ENCODE measurements around the gene SPRYD3.
"Not testable (repeated sequence)": the region's sequence is repeated elsewhere in the genome, so short reads cannot be mapped to it uniquely, and the experiment has no call there.

SPRYD3 gene

DNA sequence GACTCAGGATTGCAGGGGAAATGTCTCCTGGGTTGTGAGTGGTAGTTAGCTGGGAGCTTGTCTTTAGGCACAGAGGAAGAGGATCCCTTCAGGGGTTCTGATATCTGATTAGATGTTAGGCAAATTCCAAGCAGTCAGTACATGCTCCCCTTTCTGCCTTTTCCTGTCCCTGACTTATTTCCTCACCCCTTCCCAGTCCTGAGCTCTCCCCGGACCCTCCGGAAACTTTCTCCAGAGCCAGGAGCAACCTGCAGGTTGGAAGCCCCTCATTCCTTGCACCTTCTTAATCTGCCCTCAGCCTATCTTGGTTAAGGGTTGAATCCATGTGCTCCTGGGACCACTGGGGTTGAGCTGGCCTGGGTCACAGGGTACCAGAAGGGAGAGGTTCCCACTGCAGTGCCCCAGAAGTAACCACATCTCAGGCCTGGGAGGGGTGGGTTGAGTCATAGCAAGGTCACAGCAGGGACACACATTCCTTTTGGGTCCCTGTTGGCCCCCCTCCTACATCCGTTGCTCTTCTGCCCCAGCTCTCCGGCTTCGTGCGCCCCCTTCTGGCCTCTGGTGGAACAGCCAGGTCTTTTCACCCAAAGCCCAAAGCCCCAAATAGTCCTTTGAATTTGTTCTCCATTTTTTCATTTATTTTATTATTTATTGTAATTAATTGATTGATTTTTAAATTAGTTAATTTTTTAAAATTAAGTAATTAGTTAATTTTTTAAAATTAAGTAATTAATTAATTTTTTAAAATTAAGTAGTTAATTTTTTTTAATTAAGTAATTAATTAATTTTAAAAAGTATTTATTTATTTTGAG lies 20.1 kb upstream of the SPRYD3 start:
- Histone ChIP-seq H3K27me3 (ENCODE audit: low read depth, low read length) (no peaks in the 10 kb centered on the region), H3K4me1 (ENCODE audit: control insufficient read depth in 1 of 2, insufficient read depth in 2 of 2, low read length in 2 of 2) (peaks cover 22 to 24% of the 10 kb centered on the region in 2 donors), H3K4me3 (ENCODE audit: low read depth in 1 of 2, low read length in 2 of 2) (peak overlapping the region; percentile 14 to 75), H3K36me3 (ENCODE audit: control insufficient read depth in 1 of 2, insufficient read depth in 2 of 2, low read length in 2 of 2) (peaks cover 0 to 5% of the 10 kb centered on the region in 2 donors), H3K9me3 (ENCODE audit: control insufficient read depth in 1 of 2, low read length in 2 of 2) (no peaks in the 10 kb centered on the region), H3K27ac (ENCODE audit: low read length) (peak overlapping the region; percentile 76)

- H3K27me3 ChIP-seq (ENCODE audit: low read depth, low read length) = no peaks in the 10 kb centered on the region
- H3K9me3 ChIP-seq (ENCODE audit: control insufficient read depth in 1 of 2, low read length in 2 of 2) = no peaks in the 10 kb centered on the region
- peak overlapping the region; percentile 76 for H3K27ac ChIP-seq (ENCODE audit: low read length)
- H3K4me3 ChIP-seq (ENCODE audit: low read depth in 1 of 2, low read length in 2 of 2) = peak overlapping the region; percentile 56 to 75
- peaks cover 15 to 26% of the 10 kb centered on the region in 2 donors for H3K4me1 ChIP-seq (ENCODE audit: control insufficient read depth in 1 of 2, insufficient read depth in 2 of 2, low read length in 2 of 2)
- peaks cover 0 to 5% of the 10 kb centered on the region in 2 donors for H3K36me3 ChIP-seq (ENCODE audit: control insufficient read depth in 1 of 2, insufficient read depth in 2 of 2, low read length in 2 of 2)
These were observed 19.3 kb upstream of the SPRYD3 start for GRCh38 chr12:53098354-53098981.

- Histone ChIP-seq H3K36me3 (ENCODE audit: control insufficient read depth in 1 of 2, insufficient read depth in 2 of 2, low read length in 2 of 2) (peaks cover 0 to 5% of the 10 kb centered on the region in 2 donors), H3K4me3 (ENCODE audit: low read depth in 1 of 2, low read length in 2 of 2) (peak within 1 kb of the TSS; percentile 59 to 75), H3K4me1 (ENCODE audit: control insufficient read depth in 1 of 2, insufficient read depth in 2 of 2, low read length in 2 of 2) (peaks cover 9 to 26% of the 10 kb centered on the region in 2 donors), H3K27ac (ENCODE audit: low read length) (peak within 1 kb of the TSS; percentile 76), H3K9me3 (ENCODE audit: control insufficient read depth in 1 of 2, low read length in 2 of 2) (no peaks in the 10 kb centered on the region), H3K27me3 (ENCODE audit: low read depth, low read length) (no peaks in the 10 kb centered on the region)
These were observed 18.6 kb upstream of the SPRYD3 start, which contains the start of gene IGFBP6 for GRCh38 chr12:53097564-53098353. Gene IGFBP6 (plus strand): TSS chr12:53097667. CDS start chr12:53097718, 51 bp downstream.

DNA sequence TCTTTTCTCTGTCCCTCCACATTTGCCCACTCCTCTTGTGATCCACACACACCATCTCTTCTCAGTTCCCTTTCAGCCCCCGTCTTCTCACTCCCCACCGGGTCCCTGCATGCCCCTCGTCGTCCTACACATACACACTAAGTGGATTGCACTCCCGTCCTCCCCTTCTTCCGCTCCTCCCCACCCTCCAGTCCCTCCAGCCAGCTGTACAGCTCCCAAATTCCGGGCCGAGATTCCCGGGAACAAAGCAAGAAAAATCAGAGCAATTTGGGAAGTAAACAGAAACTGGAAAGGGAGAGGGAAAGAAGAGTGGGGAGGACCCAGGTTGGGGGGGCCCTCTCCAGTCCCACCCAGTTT lies 18.0 kb upstream of the SPRYD3 start:
- H3K27me3 ChIP-seq (ENCODE audit: low read depth, low read length) = no peaks in the 10 kb centered on the region
- H3K36me3 ChIP-seq (ENCODE audit: control insufficient read depth in 1 of 2, insufficient read depth in 2 of 2, low read length in 2 of 2) = peaks cover 0 to 5% of the 10 kb centered on the region in 2 donors
- H3K4me1 ChIP-seq (ENCODE audit: control insufficient read depth in 1 of 2, insufficient read depth in 2 of 2, low read length in 2 of 2) = peaks cover 3 to 26% of the 10 kb centered on the region in 2 donors
- no peaks in the 10 kb centered on the region for H3K9me3 ChIP-seq (ENCODE audit: control insufficient read depth in 1 of 2, low read length in 2 of 2)
- H3K27ac ChIP-seq (ENCODE audit: low read length) = peak overlapping the region; percentile 76
- peak overlapping the region; percentile 59 to 75 for H3K4me3 ChIP-seq (ENCODE audit: low read depth in 1 of 2, low read length in 2 of 2)

DNA sequence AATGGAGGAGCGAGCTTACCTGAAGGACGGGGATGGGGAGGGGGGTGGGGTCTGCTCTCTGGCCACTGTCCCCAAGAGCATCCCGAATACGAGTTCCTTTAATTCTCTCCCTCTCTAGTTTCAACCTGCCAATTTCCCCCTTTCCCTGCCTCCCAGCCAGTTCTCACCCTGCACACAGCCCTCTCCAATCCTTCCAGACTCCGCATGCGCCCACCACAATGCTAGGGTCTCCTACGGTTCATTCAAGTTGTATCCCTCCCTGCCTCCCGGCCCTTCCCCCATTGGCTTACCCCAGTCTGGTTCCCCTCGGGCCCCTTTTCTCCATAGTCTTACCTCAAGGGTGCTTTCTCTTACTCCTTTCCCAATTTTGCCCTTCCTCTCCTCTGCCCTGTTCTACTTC lies 17.6 kb upstream of the SPRYD3 start:
- peak overlapping the region; percentile 76 for H3K27ac ChIP-seq (ENCODE audit: low read length)
- H3K4me3 ChIP-seq (ENCODE audit: low read depth in 1 of 2, low read length in 2 of 2) = peak overlapping the region; percentile 59 to 75
- H3K36me3 ChIP-seq (ENCODE audit: control insufficient read depth in 1 of 2, insufficient read depth in 2 of 2, low read length in 2 of 2) = peaks cover 0 to 5% of the 10 kb centered on the region in 2 donors
- H3K27me3 ChIP-seq (ENCODE audit: low read depth, low read length) = no peaks in the 10 kb centered on the region
- H3K4me1 ChIP-seq (ENCODE audit: control insufficient read depth in 1 of 2, insufficient read depth in 2 of 2, low read length in 2 of 2) = peaks cover 3 to 26% of the 10 kb centered on the region in 2 donors
- H3K9me3 ChIP-seq (ENCODE audit: control insufficient read depth in 1 of 2, low read length in 2 of 2) = no peaks in the 10 kb centered on the region

DNA sequence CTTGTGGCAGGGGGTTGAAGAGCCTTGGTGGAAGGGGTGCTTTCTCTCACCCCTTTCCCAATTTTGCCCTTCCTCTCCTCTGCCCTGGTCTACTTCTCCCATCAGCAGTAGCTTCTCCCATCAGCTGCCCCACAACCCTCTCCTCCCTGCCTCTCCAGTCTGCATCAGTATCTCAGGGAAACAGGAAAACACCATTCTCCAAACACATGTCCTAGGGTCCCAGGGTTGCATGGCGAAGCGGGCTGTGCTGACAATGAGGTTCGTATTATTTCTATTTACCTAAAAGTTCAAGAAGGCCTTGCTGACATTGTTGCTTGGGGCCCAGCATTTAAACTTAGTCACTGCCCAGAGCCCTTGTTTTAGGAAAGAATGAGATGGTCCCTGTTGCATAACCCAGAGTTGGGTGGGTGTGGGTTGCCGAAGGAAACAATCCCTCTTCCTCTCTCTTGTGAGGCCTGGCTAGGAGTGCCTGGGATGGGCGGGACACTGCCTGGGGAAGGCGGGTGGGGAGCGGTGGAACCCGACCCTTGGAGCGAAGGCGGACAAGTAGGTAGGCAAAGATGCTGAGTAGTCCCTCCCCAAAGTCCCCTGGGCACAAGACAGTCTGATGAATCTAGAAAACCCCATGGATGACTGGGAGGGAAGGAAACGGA lies 17.0 kb upstream of the SPRYD3 start:
- H3K4me3 ChIP-seq (ENCODE audit: low read depth in 1 of 2, low read length in 2 of 2) = peak overlapping the region; percentile 59 to 75
- peak overlapping the region; percentile 80 for H3K27ac ChIP-seq (ENCODE audit: low read length)
- peaks cover 0 to 5% of the 10 kb centered on the region in 2 donors for H3K36me3 ChIP-seq (ENCODE audit: control insufficient read depth in 1 of 2, insufficient read depth in 2 of 2, low read length in 2 of 2)
- peaks cover 3 to 26% of the 10 kb centered on the region in 2 donors for H3K4me1 ChIP-seq (ENCODE audit: control insufficient read depth in 1 of 2, insufficient read depth in 2 of 2, low read length in 2 of 2)
- H3K27me3 ChIP-seq (ENCODE audit: low read depth, low read length) = no peaks in the 10 kb centered on the region
- no peaks in the 10 kb centered on the region for H3K9me3 ChIP-seq (ENCODE audit: control insufficient read depth in 1 of 2, low read length in 2 of 2)

DNA sequence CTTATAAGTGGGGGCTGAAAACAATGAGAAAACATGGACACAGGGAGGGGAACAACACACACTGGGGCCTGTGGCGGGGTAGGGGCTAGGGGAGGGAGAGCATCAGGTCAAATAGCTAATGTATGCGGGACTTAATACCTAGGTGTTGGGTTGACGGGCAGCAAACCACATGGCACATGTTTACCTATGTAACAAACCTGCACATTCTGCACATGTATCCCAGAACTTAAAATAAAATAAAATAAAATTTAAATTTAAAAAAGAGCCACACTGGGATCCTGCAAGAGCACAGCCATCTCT lies 16.4 kb upstream of the SPRYD3 start:
- not testable (repeated sequence) for H3K27me3 ChIP-seq (ENCODE audit: low read depth, low read length); H3K27ac ChIP-seq (ENCODE audit: low read length); H3K9me3 ChIP-seq (ENCODE audit: control insufficient read depth in 1 of 2, low read length in 2 of 2); H3K4me3 ChIP-seq (ENCODE audit: low read depth in 1 of 2, low read length in 2 of 2); H3K36me3 ChIP-seq (ENCODE audit: control insufficient read depth in 1 of 2, insufficient read depth in 2 of 2, low read length in 2 of 2)
- H3K4me1 ChIP-seq (ENCODE audit: control insufficient read depth in 1 of 2, insufficient read depth in 2 of 2, low read length in 2 of 2) = peaks cover 7 to 26% of the 10 kb centered on the region in 2 donors

DNA sequence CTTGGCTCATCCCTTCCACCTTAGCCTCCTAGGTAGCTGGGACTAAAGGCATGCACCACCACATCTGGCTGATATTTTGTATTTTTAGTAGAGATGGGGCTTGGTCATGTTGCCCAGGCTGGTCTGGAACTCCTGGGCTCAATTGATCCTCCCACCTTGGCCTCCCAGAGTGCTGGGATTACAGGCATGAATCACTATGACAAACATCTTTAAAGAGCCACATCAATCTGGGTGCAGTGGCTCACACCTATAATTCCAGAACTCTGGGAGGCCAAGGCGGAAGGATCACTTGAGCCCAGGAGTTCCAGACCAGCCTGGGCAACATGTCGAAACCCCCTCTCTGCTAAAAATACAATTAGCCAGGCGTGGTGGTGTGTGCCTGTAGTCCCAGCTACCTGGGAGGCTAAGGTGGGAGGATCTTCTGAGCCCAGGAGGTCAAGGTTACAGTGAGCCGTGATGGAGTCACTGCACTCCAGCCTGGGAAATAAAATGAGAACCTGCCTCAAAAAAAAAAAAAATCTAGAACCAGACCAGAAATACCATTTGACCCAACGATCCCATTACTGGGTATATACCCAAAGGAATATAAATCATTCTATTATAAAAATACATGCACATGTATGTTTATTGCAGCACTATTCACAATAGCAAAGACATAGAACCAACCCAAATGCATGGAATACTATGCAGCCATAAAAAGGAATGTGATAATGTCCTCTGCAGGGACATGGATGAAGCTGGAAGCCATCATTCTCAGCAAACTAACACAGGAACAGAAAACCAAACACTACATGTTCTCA lies 15.8 kb upstream of the SPRYD3 start:
- H3K9me3 ChIP-seq (ENCODE audit: control insufficient read depth in 1 of 2, low read length in 2 of 2); H3K27me3 ChIP-seq (ENCODE audit: low read depth, low read length); H3K36me3 ChIP-seq (ENCODE audit: control insufficient read depth in 1 of 2, insufficient read depth in 2 of 2, low read length in 2 of 2); H3K27ac ChIP-seq (ENCODE audit: low read length); H3K4me3 ChIP-seq (ENCODE audit: low read depth in 1 of 2, low read length in 2 of 2): not testable (repeated sequence)
- H3K4me1 ChIP-seq (ENCODE audit: control insufficient read depth in 1 of 2, insufficient read depth in 2 of 2, low read length in 2 of 2) = peaks cover 9 to 26% of the 10 kb centered on the region in 2 donors

- H3K4me3 ChIP-seq (ENCODE audit: low read depth in 1 of 2, low read length in 2 of 2) = no peak overlapping the region
- H3K36me3 ChIP-seq (ENCODE audit: control insufficient read depth in 1 of 2, insufficient read depth in 2 of 2, low read length in 2 of 2) = no peaks in the 10 kb centered on the region
- peaks cover 9 to 26% of the 10 kb centered on the region in 2 donors for H3K4me1 ChIP-seq (ENCODE audit: control insufficient read depth in 1 of 2, insufficient read depth in 2 of 2, low read length in 2 of 2)
- H3K27ac ChIP-seq (ENCODE audit: low read length) = peak overlapping the region; percentile 68
- no peaks in the 10 kb centered on the region for H3K27me3 ChIP-seq (ENCODE audit: low read depth, low read length)
- no peaks in the 10 kb centered on the region for H3K9me3 ChIP-seq (ENCODE audit: control insufficient read depth in 1 of 2, low read length in 2 of 2)
These were observed 15.2 kb upstream of the SPRYD3 start for GRCh38 chr12:53094394-53094787.

DNA sequence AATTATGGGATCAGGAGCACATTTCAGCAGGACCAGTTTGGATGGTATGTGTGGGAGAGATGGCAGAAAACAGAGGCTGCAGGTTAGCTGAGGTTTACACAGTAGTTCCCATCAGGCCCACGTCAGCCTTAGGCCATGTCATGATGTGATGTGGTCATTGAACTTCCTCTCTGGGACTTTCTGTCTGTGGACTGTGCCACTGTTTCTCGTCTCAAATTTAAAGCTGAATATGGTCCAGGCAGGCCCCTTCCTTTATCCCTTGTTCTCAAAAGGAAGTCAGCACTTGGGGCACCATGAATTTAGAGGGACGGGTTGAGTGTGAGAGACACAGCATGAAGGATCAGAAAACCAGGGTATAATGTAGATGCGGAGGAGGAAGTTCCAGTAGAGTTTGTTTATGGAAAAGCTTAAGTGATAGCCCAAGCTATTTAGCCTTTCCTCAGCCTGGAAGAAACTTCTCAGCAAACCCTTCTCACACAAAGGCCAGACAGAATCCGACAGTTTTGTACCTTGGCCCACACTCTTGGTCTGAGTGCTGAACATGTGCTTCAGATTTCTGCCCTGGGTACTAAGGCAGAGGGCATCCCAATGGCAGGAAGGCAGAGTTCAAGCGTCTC lies 14.7 kb upstream of the SPRYD3 start:
- Histone ChIP-seq H3K27ac (ENCODE audit: low read length) (peak overlapping the region; percentile 68), H3K27me3 (ENCODE audit: low read depth, low read length) (no peaks in the 10 kb centered on the region), H3K4me3 (ENCODE audit: low read depth in 1 of 2, low read length in 2 of 2) (no peak overlapping the region), H3K36me3 (ENCODE audit: control insufficient read depth in 1 of 2, insufficient read depth in 2 of 2, low read length in 2 of 2) (no peaks in the 10 kb centered on the region), H3K4me1 (ENCODE audit: control insufficient read depth in 1 of 2, insufficient read depth in 2 of 2, low read length in 2 of 2) (peaks cover 9 to 21% of the 10 kb centered on the region in 2 donors), H3K9me3 (ENCODE audit: control insufficient read depth in 1 of 2, low read length in 2 of 2) (no peaks in the 10 kb centered on the region)

Measured in muscle layer of duodenum (tissue), 2 donors.